ENCODE results near the gene SHC2.
"Not testable (repeated sequence)": the region's sequence is repeated elsewhere in the genome, so short reads cannot be mapped to it uniquely, and the experiment has no call there.

Gene SHC2

DNA sequence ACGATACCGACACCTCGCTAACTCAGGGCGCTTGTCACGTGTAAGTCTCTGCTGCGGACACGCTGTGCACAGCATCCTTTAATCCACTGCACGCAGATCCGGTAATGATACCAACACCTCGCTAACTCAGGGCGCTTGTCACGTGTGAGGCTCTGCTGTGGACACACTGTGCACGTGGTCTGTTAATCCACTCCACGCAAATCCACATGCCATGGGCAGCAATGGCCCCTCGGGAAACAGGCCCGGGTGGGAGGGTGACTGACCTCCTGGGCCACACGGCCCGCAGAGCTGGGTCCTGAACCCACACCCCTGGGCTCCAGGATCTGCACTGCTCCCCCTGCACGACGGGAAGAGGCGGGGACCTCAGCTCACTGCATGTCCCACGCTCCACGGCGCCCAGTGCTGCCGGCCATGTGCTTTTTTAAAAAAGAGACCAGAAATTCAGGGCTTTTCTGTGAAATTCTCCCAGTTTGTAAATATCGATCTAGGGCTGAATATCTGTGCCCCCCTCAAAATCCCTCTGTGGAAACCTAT, 16.1 kb downstream of the SHC2 start:
- DNase-seq = no peak

DNA sequence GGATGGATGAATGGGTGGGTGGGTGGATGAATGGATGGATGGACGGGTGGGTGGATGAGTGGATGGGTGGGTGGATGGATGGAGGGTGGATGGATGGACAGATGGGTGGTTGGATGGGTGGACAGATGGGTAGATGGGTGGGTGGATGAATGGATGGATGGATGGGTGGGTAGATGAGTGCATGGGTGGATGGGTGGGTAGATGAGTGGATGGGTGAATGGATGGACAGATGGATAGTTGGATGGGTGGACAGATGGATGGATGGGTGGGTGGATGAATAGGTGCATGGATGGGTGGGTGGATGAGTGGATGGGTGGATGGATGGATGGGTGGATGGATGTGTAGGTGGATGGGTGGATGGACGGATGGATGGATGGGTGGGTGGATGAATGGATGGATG, 17.8 kb downstream of the SHC2 start:
- DNase-seq = no peak

DNA sequence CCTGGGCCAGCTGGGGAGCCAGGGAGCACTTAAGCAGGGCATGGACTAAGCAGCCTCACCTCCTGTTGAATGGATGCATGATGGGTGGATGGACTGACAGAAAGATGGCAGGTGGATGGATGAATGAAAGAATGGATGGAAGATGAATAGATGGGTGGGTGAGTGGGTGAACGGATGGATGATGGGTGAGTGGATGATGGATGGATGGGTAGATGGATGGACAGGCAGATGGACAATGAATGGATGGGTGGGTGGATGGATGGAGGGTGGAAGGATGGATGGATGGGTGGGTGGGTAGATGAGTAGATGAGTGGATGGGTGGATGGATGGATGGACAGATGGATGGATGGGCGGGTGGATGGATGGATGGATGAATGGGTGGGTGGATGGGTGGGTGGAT, 18.7 kb downstream of the SHC2 start:
- no peak for DNase-seq

DNA sequence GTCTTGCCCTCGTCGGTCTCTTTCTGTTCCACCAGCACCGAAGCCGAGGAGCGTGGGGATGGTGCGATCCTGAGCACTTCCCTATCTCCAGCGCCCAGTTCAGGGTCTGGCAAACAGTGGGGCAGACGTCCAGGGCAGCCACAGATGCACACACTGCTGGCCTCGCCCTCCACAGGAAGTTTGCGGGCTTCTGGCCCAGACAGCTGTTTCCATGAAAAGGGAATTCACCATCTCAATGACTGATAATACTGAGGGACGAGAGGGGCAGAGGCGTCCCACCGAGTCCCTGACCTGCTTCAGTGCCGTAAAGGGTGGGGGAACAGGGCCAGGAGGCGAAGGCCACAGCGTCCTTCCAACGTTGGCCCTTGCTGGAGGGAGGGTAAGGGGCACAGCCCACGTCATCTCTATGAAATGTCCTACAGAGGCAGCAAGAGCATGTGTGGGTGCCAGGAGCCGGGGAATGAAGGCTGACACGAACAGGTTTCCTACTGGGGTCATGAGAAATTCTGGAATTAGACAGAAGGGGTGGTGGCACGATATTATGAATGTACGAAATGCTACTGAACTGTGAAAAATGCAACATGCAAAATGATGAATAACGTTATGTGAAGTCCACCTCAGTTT, 19.5 kb downstream of the SHC2 start:
- DNase-seq = no peak

DNA sequence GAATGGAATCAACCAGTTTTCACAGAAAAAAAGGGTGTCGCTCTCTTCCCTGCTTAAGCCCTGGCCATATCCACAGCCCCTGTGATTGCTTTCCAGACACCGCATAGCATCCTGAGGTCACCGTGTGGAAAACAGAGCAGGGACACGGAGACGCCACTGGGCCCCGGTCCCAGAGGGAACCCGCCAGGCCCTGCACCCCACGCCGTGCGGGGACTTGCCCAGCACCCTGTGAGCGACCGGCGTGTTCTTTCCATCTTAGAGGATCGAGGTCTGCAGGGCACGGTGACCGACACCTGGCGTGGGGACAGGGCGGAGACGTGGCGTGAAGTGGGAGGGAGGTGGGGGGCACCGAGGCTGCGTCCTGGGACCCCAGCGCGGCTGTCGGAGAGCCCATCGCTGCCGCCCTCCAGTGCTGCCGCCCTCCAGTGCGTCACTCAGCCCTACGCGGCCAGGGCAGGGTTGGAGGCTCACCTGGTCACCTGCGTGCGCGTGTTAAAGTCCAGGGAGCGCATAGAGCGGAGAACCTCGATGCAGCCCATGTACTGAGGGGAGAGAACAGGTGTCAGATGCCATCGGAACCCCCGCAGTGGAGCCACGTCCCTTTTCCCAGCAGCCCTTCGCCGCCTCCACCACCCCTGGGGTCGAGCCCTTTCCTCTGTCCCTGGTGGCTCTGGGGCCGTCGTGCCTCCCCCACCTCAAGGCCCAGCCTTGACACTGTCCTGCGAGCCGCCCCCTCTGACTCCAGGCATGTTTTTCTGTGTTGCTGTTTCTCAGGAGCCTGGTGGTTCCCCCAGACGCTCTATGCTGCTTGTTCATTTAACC, 20.2 kb downstream of the SHC2 start:
- no peak for DNase-seq

DNA sequence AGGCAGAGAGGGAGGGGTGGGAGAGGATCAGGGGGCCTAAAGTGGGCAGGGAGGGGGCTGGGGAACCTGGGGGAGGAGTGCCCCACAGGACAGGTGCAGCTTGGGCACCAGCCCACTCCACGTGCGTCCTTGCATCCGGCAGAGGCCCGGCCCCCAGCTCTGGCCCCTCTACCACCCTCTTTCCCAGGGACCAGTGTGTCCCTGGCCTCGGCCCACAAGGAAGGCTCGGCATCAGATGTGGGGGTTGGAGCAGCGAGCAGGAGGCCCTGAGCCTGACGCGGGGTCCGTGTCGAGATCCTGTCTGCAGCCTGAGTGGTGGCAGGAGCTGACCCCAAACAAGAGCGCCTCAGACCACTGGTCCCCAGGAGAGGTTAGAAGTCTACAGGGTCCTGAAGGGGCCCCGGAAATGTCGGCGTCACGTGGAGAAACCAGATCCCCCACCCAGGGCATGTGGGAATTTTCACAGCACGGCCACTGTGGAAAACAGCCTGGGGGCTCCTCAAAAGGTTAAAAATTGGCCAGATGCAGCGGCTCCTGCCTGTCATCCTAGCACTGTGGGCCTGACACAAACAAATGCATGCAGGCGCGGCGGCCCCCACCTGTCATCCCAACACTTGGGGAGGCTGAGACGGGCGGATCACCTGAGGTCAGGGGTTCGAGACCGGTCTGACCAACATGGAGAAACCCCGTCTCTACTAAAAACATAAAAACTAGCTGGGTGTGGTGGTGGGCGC, 21.5 kb downstream of the SHC2 start:
- DNase-seq = no peak

DNA sequence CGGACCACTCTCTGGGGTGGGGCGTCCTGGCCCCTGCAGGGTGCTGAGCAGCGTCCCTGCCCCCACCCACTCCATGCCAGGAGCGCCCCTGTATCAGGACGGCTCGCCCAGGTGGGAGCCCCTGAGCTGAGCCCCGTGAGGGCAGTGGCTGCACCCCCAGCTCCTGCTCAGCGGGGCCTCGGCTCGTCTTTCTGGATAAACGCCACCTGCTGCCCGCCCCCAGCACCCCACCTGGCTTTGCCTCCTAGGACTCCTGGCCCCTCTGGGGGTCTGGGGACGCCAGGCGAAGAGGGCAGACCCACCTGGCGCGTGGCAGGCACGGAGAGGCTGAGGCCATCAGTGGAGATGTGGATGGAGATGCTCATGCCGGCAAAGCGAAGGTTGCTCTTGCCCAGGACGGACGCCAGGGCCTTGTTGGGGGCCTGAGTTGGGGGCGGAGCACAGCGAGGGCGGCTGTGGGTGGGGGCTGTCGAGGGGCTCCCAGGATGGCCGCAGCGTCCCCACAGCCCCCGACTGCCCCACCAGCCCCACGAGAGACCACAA, 22.3 kb downstream of the SHC2 start:
- no peak for DNase-seq

DNA sequence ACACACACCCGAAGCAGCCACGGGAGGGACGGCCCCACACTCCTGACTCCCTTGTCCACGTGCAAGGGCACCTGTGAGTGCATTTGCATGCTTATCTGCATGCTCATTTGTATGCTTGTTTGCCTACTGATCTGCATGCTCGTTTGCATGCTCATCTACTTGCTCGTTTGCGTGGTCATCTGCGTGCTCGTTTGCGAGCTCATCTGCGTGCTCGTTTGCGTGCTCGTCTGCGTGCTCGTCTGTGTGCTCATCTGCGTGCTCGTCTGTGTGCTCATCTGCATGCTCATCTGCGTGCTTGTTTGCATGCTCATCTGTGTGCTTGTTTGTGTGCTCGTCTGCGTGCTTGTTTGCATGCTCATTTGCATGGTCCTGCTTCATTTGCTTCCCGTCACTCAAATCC, 23.8 kb downstream of the SHC2 start:
- no peak for DNase-seq

DNA sequence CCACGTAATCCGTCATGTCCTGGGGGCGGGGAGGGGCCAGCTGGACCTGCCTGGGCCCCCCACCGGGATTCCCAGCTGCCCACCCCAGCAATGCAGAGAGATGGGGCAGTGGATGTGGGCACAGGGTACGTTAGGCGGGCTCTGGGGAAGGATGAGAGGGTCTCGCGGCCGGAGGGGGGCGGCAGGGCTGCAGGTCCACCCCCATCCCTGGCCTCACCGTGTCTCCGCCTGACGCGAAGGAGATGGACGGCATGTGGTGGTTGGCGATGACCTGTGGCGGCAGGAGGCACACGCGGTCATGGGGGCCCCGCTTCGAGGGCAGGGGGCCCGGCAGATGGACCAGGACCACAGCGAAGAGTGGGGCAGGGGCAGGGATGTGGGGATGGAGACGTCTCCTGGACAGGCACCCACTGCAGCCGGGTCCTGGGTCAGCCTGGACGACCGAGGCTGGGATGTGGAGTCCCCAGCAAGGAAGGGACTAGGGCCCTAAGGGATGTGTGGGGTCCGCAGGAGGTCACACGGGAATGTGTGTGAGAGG, 24.4 kb downstream of the SHC2 start:
- DNase-seq = no peak

DNA sequence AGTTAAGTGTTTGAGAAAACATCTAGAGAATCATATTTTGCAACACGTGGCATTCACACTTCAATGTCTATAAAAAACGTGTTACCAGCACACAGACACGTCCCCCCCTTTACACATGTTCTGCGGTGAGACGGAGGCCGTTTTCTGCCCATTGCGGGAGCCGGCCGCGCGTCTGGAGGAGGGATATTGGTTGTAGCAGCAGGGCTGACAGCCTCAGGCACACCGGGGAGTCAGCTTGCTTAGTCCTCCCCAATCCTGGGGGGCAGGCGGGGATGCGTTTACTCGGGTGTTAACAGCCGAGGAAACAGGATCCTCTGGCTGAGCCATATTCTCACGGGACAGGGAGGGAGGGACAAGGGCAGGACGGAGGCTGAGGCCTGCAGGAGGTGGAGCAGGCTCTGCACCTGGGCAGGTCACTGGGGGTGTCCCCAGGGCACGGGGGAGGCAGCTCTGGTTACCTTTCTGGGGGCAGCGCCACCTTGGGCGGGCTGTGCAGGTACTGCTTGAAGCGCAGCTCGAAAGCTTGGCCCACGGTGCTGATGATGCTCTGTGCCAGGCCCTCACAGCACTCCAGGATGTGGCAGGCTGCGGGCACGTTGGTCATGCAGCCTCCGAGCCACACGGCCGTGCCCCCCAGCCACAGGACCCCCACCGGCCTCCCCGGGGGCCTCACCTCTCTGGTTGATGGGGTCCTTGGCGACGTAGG, 25.0 kb downstream of the SHC2 start:
- DNase-seq = no peak

DNA sequence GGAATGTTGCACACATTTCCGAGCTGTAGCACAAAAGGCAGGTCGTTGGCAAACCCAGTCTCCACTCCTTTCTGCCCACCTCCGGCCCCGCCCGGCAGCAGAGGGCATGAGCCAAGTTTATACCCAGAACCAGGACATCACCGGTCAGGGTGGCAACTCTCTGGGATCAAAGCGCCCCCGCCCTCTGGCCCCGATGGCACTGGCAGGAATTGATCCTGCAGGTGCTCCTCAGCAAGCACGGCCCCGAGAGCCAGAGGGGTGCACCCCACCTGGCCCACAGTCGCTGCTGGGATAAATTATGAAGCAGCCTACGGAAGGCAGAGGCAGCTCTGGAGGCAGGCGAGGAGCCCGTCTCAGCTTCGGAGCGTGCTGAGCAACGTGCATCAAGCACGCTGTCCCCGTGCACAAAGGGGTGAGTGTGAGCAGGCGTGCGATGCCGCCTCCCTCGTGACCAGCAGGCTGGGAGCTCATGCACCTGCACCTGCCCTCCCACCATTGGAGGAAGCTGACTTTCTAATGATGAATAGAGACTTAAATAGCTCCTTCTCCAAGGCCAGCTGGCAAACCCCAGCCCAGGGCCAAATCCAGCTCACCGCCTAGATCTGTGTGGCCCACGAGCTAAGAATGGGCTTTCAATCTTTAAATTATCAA, 25.7 kb downstream of the SHC2 start:
- DNase-seq = no peak

DNA sequence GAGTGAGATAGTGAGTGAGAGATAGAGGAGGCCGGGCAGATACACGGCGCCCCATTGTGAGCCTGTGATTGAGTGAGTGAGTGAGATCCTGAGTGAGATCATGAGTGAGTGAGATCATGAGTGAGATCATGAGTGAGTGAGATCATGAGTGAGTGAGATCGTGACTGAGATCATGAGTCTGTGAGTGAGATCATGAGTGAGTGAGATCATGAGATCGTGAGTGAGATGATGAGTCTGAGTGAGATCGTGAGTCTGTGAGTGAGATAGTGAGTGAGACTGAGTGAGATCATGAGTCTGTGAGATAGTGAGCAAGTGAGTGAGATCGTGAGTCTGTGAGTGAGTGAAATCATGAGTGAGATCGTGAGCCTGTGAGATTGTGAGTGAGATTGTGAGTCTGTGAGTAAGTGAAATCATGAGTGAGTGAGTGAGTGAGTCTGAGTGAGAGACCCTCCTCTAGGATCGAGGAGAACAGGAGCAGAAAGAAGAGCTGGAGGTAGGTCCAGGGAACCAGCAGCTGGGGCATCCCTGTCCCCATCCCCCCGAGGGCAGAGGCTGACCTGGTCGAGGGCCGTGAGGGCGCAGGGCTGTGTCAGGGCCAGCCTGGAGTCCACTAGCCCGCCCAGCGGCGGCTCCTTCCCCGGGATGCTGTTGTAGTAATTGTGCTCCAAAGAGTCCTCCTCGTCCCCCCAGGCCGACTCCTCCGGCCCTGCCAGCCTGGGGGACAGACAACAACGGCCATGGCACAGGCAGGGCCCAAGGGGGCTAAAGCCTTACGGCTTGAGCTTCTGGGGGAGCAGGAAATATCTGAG, 26.5 kb downstream of the SHC2 start:
- no peak for DNase-seq

DNA sequence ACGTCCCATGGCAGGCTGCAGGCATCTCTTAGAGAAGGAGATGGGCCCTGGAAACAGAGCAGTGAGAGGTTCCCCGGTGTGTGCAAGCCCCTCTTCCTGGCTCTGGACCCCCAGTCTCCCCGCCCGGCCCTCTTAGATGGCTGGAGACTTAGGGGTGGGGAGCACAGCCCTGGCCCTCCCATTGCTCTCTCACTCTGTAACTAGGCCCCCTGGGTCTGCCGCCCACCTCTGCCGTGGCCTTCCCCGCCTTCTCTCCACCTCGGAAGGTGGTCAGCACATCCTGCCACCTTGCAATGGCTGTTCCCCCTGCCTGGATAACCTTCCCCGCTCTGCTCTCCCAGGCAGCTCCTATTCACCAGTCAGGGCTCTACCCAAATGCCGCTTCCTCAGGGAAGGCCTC, 30.1 kb downstream of the SHC2 start:
- DNase-seq = no peak

DNA sequence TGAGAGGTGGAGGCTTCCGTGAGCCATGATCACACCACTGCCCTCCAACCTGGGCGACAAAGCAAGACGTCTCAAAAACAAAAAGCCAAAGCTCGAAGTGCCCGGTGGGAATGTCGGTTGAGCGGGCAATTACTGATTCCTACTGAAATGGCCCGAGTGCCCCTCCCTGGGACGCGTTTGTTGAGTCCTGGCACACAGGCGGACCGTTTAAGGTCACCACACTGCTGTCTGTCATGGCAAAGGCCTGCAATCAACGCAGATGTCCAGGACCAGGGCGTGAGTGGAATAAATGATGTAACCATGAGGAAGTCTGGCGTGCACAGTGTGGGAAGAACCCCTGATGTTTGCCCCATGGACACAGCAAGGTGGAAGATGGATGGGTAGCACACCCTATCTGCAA, 32.7 kb downstream of the SHC2 start:
- DNase-seq = no peak

DNA sequence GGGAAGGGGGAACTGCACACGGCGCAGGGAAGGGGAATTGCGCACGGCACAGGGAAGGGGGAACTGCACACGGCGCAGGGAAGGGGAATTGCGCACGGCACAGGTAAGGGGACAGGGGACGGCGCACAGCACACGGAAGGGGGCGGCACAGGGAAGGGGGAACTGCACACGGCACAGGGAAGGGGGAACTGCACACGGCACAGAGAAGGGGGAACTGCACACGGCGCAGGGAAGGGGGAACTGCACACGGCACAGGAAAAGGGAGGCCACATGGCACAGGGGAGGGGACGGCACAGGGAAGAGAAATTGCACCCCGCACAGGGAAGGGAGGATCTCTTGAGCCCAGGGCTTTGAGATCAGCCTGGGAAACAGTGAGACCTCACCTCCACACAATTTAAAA, 33.2 kb downstream of the SHC2 start:
- not testable (repeated sequence) for DNase-seq

DNA sequence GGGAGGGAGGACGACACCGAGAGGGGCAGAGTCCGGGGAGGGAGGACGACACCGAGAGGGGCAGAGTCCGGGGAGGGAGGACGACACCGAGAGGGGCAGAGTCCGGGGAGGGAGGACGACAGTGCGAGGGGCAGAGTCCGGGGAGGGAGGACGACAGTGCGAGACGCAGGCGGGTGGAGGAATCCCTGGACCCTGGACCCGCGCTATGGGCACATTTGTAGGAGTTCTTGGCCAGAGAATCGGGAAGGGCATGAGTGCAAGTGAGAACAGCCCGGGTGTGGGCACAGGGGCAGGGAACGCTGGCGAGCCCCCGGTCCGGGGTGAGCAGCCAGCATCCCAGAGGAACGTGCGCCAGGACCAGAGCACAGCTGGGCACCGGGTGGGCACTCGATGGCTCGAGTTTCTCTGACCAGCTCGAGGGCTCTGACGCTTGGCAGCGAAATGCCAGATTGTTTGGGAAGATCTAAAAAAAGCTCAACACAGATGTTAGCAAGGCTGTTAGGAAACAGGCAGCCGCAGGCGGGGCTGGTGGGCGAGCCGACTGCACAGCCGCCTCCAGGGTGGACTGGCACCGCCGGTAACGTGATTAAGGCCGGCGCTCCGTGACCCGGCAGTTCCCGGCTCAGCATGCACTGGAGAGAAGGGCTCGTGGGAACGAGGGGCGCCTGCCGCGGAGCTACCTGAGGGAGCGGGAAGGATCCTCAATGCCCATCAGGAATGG, 33.9 kb downstream of the SHC2 start:
- DNase-seq = no peak

DNA sequence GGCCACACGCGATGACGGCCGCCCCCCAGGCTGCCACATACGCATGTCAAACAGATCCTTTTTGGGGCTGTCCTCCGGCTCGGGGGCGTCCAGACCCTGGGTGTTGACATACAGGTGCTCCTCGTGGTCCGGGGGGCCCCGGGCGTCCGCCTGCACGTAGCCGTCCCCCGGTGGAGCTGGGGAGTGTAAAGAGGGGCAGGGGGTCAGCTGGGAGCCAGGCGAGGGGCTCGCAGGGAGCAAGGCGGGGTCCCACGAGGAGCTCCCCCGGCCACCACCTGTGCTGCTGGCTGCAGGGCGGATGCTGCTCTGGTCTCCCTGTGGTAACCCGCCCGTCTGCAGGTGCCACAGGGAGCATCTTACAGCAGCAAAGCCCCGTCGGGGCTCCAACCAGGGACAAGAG, 35.8 kb downstream of the SHC2 start:
- no peak for DNase-seq

DNA sequence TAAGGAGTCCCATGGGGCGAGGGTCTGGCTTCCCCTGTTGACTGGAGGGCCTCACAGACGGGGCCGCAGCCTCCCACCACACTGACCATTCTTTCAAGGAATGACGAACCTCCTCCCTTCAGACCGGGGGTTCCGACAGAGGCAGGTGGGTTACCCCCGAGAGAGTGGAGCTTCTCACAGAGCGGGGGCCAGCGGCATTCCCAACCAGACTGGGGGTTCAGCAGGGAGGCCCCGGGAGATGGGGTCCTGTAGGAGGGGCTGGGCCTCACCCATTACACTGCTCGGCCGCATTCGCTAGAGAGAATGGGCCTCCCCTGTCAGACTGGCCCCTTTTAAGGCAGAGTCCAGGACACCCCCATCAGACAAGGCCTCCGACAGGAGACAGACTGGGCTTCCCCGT, 36.3 kb downstream of the SHC2 start:
- DNase-seq = no peak

DNA sequence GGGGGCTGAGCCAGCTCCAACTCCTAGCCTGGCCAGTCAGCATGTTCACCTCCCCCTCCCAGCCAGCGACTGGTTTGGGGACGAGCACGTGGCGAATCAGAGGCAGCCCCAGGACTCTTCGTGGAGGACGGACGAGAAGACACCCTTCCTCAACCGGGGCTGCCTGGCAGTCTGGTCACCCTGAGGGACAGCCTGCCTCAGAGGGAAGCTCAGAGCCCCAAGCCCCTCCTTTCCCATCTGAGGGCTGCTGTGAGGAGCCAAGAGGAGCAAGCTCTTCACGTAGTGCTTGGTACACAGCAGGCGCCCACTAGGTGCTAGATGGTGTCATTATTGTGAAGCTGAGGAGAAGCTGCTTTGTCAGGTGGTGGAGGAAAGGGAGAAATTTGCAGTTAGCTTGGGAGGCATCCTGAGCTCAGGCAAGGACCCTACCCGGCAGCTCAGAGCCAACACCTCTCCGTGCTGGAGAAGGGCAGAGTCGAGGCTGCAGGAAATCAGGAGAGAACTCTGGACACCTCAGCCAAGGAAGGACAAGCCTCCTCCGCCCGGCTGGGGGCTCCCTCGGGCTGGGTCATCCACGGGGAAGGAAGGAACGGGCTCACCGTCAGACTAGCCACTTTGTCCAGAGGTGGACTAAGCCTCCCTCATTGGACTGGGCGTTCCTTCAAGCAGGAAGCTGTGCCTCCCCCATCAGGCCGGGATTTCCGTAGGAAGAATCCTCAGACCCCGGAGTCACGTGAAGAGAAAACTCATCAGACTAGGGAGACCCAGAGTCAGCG, 37.0 kb downstream of the SHC2 start:
- no peak for DNase-seq

DNA sequence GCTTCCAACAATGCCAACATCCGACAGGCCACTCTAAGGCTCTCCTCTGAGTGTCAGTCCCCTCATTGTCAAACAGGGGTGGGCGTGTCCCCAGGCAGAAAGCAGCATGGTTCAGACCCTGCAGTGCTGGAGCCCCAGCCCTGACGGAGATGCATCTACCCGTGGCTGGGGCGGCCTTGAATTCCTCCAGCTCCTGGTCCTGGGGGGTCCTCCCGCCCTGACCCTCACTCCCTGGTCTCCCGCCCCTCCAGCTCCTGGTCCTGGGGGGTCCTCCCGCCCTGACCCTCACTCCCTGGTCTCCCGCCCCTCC, 38.0 kb downstream of the SHC2 start:
- DNase-seq = not testable (repeated sequence)

Data from islet precursor cell (in vitro differentiated cells).